ENCODE measurements around the gene FSIP2. TPM values are rescaled to one million over a fixed set of nuclear protein-coding genes. Genes with fewer than 3 reads are reported as not detected.

The FSIP2 gene
- total RNA-seq, 1 donor from 2014 or later, result 2.0 TPM

DNA sequence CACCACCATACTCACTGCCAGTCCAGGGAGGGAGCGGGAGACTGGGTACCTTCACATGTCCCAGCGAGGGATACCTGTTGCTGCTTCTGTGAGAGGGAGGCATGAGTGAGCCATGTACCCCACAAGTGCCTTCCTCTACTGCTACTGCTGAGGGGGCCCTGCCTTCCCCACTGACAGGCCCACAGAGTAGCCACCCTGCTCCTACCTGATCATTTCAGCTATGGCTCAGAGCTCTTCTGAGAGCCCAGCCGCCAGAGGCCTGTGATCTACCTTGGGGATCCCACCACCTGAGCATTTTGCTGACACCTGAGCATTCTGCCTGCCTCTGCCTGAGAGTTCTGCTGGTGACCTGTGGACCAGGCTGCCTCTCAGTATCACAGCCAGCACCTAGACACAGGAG is 137.6 kb downstream of the FSIP2 start:
- FAIRE-seq, result no peak

GRCh38 chr2:185880396-185880795 is 141.8 kb downstream of the FSIP2 start:
- DNase-seq (ENCODE audit: low spot score in 2 of 2), result no peak
- FAIRE-seq, result no peak

More for the DNA sequence above, 137.6 kb downstream of the FSIP2 start:
- no peak for DNase-seq (ENCODE audit: low spot score in 2 of 2)

Measured in frontal cortex (tissue), 4 donors.